Measurements from ENCODE around the gene FOXK1.

Gene FOXK1

GRCh38 chr7:4766666-4767519 is 84.8 kb downstream of the FOXK1 start:
- DNase-seq, result no peak

DNA sequence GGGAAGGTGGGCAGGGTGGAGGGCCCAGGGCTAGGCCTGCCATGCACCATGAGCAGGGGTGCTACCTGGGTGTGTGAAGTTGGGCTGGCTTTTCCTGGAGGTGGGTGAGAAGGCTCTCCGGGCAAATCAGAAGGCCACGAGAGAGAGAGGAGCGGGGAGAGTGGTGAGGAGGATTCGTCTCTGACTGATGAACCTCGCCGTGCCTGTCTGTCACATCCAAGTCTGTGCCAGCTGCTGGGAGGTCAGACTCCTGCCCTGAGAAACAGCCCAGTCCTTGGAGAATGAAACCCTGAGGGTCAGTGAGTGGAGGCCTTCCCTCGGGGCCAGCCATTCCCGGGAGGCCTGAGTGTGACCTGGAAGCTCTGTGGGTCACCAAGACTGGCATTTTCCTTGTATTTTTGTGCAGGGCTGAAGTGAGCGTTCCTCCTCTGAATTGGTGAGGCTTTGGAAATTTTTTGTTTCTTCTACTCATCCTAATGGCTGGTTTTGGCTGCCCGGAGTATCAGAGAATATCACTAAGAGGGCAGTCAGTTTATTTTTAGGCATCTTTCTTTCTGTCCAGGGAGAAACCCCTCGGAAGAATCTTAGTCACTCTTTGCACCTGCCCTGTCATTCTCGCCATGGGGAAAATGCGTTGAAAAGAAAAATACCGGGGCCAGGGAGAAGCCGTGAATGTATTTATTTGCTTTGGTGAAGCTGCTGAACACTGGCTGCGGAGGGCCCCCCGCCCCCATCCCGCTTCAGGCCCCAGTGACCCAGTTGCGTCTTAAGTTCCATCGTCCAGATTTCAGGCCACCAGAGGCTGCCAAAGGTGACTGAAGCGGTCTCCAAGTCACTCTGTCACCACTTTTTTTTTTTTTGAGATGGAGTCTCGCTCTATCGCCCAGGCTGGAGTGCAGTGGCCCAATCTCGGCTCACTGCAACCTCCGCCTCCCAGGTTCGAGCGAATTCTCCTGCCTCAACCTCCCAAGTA is 86.8 kb downstream of the FOXK1 start:
- no peak for DNase-seq

DNA sequence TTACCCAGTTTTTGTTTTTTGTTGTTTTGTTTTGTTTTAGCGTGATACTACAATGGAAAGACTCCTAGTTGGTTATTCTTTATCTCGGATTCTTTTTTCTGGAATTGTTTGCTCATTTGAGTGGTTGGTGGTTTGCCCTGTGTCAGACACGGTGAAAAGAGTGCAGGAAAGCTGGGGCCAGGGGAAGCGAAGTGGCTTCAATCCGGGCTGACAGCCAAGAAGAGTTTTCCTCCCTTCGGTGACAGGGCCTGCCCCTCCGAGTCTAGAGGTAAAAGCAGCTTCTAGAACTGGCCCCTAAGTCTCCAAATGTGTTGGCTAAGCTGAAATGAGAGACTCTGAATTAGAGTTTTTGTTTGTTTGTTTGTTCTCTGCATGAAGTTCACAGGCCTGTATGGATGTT is 87.7 kb downstream of the FOXK1 start:
- DNase-seq, result no peak

- no peak for DNase-seq
These were observed 88.8 kb downstream of the FOXK1 start for GRCh38 chr7:4770886-4771285.

GRCh38 chr7:4771737-4772136 is 89.6 kb downstream of the FOXK1 start:
- no peak for DNase-seq

DNA sequence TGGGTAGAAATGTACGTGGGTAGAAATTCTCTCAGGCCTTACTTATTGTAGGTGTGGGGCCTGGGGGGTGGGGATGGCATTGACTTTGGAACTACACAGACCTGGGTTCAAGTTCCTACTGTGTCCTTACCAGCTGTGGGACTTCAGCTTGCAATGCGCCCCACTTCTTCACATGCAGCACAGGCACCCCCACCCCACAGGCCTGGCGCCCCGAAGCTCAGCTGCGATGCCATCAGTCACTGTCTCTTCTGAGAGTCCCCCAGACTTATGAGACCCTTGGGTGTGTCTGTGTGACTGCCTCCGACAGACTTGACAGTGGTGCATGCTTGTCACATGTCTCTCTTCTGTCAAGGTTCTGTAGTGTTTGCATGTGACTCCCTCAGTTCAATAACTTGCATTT is 90.2 kb downstream of the FOXK1 start:
- no peak for DNase-seq

DNA sequence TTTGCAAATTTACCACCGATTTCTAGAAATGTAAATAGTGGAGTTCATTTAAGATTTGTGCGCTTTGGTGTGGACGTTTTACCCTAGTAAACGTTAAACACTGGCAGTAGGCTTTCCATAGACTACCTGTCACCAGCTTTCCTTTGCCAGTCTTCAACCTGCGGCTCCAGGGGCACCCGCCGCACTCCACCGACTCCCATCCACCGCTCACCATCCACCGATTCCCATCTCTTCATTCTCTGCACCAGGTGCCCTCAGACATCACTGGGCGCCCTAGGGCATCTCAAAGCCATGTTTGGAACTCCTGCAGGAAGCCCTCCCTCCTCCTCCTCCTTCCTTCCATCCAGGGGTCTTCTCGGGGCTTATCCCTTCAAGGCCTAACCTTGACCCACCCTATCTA is 91.9 kb downstream of the FOXK1 start:
- no peak for DNase-seq

GRCh38 chr7:4774658-4775249 is 92.7 kb downstream of the FOXK1 start:
- DNase-seq, result no peak

DNA sequence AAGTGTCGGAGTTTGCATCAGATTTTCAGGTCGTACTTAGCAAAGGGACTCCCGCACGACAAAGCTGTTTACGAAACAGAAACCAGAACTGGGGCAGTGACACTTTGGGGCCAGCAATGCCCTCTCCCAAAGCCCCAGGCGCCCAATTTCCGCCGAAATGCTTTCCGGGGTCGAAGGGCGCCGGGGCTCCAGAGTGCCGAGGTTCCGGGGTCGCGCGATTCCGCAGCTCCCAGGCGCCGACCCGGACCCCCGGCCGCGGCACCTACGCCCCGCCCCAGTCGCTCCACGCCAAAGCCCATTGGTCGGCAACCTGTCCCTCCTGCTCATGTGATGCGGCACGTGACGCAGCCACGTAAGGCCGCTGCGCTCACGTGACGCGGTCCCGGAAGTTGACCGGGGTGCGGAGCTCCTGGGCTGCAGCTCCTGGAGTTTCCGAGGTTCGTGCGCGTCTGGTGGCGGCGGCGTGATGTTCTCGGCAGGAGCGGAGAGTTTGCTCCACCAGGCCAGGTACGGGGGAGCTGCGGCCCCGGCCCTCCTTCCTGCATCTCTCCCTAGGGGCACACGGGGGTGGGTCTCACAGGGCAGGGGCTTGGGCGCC is 93.3 kb downstream of the FOXK1 start, which contains the start of gene AP5Z1:
TSS of gene AP5Z1 (plus strand) at position 374 of the 598 bp plus-strand sequence. CDS start at position 467, 93 bp downstream.
- peak; percentile 83 for DNase-seq

DNA sequence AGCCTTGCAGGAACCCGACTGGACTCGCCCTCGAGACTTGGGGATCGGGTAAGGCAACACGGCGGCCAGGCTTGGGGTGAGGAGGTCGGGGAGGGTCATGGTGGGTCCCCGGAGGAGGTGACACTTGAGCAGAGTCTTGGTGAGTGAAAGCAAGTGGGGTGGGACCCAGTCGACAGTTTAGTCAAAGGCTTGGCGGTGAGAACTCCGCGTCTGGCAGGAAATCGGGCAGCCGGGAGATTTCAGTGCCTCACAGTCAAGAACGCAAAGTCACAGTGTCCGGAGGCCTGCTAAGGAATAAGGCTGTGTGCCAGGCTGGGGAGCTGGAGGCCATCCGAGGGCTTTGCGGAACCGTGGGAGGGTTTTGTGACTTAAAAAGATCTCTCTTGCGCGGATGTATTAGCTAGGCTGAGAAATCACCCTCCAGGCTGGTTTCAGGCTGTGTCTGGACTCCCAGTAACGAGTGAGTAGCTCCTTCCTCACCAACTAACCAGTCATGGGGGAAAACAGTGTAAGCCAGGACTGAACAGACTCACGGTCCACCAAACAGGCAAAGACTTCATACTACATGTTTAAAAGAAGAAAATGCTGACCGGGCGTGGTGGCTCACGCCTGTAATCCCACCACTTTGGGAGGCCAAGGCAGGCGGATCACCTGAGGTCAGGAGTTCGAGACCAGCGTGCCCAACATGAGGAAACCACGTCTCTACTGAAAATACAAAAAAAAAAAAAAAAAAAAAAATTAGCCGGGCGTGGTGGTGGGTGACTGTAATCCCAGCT is 93.9 kb downstream of the FOXK1 start:
- DNase-seq, result no peak

DNA sequence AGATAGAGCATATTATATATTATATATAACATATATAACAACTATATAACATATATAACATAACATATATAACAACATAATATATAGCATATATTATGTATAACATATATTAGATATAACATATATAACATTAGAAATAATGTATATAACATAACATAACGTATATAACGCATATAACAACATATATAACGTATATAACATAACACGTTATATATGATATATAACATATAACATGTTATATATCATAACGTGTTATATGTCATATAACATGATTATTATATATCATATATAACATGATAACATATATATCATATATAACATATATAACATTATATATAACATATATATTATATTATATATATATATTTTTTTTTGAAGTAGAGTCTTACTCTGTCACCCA is 97.0 kb downstream of the FOXK1 start:
- no peak for DNase-seq

DNA sequence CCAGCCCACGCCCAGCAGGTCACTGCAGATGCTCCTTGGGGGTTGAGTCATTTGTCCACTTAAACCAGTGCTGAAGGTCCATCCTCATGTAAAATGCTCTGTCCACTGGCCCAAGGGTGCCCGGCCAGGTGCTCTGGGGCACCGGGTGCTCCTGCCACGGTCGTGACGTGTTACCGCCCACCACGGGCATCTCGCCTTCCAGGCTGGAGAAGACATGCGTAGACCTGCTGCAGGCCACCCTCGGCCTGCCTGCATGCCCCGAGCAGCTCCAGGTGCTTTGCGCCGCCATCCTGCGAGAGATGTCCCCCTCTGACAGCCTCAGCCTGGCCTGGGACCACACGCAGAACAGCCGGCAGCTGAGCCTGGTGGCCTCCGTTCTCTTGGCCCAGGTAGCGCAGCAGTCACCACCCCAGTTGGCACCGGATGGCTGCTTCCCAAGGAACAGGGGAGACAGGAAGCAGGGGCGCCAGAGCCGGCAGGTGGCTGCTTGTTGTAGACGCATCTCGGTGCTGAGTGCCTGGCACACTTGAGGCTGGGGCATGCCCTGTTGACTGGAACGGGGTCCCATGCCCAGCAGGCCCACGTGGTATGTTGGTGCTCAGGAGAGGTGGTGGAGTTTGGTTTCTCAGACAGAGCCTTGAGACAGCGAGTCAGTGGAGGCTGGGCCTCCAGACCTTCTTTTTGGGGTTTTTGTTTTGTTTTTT is 99.4 kb downstream of the FOXK1 start:
- no peak for DNase-seq

- no peak for DNase-seq
These were observed 100.5 kb downstream of the FOXK1 start for GRCh38 chr7:4782333-4783291.

- no peak for DNase-seq
These were observed 101.2 kb downstream of the FOXK1 start for GRCh38 chr7:4783292-4783652.

DNA sequence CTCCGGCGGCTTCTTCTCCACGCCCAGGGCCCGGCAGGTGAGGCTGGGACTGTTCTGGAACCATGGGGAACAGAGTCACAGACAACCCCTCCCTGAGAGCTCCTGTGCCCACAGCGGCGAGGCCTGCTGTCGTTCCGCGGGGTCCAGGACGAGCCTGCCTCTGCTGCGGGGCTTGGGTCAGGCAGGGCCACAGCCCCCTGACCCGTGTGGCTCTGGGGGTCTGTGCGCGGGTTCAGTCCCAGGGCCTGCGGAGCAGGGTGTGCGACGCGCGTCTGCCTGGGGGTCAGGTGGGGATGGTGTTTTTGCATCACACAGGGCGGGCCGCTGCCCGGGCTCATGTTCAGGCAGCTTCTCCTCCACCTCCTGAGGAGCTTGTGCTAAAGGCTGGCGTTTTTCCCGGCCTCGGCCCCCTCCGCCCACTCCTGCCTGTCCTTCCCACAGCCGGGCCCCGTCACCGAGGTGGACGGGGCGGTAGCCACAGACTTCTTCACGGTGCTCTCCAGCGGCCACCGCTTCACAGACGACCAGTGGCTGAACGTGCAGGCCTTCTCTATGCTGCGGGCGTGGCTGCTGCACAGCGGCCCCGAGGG is 101.8 kb downstream of the FOXK1 start:
- DNase-seq, result no peak

DNA sequence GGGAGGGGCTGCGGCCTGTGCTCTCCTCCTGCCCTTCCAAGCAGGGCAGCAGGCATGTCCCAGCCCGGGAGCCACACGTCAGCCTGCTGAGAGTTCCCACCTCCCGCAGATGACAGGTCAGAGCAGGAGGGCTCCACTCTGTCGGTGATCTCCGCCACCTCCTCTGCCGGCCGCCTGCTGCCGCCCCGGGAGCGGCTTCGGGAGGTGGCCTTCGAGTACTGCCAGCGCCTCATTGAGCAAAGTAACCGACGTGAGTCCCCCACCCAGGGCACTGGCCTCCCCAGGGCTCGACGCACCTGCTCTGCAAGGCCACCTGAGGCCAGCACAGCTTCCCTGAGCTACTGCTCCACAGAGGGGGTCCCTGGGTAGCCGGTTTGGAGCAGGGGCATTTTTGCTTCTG is 102.7 kb downstream of the FOXK1 start:
- no peak for DNase-seq

DNA sequence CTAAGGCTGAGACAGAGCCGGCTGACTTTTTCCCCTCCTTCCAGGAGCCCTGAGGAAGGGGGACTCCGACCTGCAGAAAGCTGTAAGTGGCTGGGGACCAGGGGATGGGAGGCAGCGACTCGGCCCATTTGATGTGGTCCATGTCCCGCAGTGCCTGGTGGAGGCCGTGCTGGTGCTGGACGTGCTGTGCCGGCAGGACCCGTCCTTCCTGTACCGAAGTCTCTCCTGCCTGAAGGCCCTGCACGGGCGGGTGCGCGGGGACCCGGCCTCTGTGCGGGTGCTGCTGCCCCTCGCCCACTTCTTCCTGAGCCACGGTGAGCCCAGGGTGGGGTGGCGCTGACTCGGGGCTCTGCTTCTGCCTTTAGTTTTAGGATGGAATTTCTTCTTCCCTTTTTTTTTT is 103.3 kb downstream of the FOXK1 start:
- no peak for DNase-seq

GRCh38 chr7:4786015-4786414 is 103.9 kb downstream of the FOXK1 start:
- no peak for DNase-seq

DNA sequence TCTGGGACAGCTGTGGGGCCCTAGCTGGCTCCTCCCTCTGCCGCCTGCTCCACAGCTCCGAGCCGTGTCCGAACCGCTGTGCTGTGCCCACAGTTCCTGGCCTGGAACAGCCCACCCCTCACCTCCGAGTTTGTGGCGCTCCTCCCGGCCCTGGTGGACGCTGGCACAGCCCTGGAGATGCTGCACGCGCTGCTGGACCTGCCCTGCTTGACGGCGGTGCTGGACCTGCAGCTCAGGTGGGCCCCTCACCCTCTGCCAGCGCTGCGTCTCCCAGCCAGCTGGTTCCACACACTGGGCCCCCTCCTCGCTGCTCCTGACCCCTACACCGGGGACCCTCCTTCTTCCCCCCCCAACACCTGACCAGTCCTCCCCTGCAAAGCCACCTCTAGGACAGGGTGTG is 105.4 kb downstream of the FOXK1 start:
- DNase-seq, result no peak
